HEK293 (cell line): ENCODE measurements around the gene CD79A.

Experiments
- CTCF ChIA-PET: fragments of 350-600 bp; formaldehyde crosslinking; extraction: SDS; loops from one replicate; lab custom pipeline; 2021; ENCODE audit warnings: antibody characterized with exemption; lab: Yijun Ruan, JAX
- POLR2A ChIA-PET: fragments of 300-600 bp; formaldehyde crosslinking; extraction: SDS; loops from one replicate; lab custom pipeline; 2020; ENCODE audit warnings: antibody characterized with exemption, inconsistent platforms; lab: Yijun Ruan, JAX
- H3K27ac ChIP-seq: fragments of 200-500 bp; sonication (Bioruptor generic); 2 replicates; pipeline ENCODE4 v1.5.1; 2014; ENCODE audit warnings: low read depth, low read length, control low read depth, inconsistent platforms; ENCODE audit errors: extremely low read depth
- H3K36me3 ChIP-seq, 2 experiments: fragments of 200-500 bp in 1 of 2; sonication (Bioruptor generic) in 1 of 2; 1 replicate in 1 of 2; 2 replicates in 1 of 2; pipeline ENCODE4 v1.5.1; 2014 to 2017; ENCODE audit warnings: inconsistent platforms in 2 of 2, low read length in 2 of 2; ENCODE audit not compliant: control insufficient read depth in 2 of 2, insufficient read depth in 1 of 2
- H3K4me1 ChIP-seq: fragments of 200-500 bp; sonication (Bioruptor generic); 2 replicates; pipeline ENCODE4 v1.5.1; 2014; ENCODE audit warnings: mild to moderate bottlenecking, low read length, inconsistent platforms; ENCODE audit not compliant: control insufficient read depth, insufficient read depth
- H3K4me3 ChIP-seq: 2 replicates; pipeline ENCODE4 v1.5.1; 2011; ENCODE audit warnings: low read depth, mild to moderate bottlenecking, control low read depth, low read length, moderate library complexity
- H3K9me3 ChIP-seq: fragments of 200-500 bp; sonication (Bioruptor generic); 2 replicates; pipeline ENCODE4 v1.5.1; 2014; ENCODE audit warnings: low read depth, low read length, inconsistent platforms; ENCODE audit not compliant: control insufficient read depth, insufficient read depth
- AEBP2 ChIP-seq: fragments of 450-650 bp; formaldehyde crosslinking; IDR thresholded peaks from 2 replicates; pipeline ENCODE4 v1.5.1; 2016; ENCODE audit warnings: missing biosample characterization, missing genetic modification characterization, borderline replicate concordance
- ATF2 ChIP-seq: fragments of 450-650 bp; formaldehyde crosslinking; IDR thresholded peaks from 2 replicates; pipeline ENCODE4 v1.5.1; 2016; ENCODE audit warnings: missing biosample characterization, missing genetic modification characterization, low read depth
- CTCF ChIP-seq: fragments of 450-650 bp; formaldehyde crosslinking; IDR thresholded peaks from 2 replicates; pipeline ENCODE4 v1.5.1; 2016; ENCODE audit warnings: missing biosample characterization, missing genetic modification characterization
- GLIS2 ChIP-seq: fragments of 450-650 bp; formaldehyde crosslinking; IDR thresholded peaks from 2 replicates; pipeline ENCODE4 v1.5.1; 2016; ENCODE audit warnings: missing biosample characterization, missing genetic modification characterization
- MZF1 ChIP-seq: fragments of 450-650 bp; formaldehyde crosslinking; IDR thresholded peaks from 2 replicates; pipeline ENCODE4 v1.5.1; 2017; ENCODE audit warnings: missing biosample characterization, missing genetic modification characterization, borderline replicate concordance
- ZBTB21 ChIP-seq: fragments of 450-650 bp; formaldehyde crosslinking; IDR thresholded peaks from 2 replicates; pipeline ENCODE4 v1.5.1; 2017; ENCODE audit warnings: missing biosample characterization, missing genetic modification characterization
- ZBTB6 ChIP-seq: fragments of 450-650 bp; formaldehyde crosslinking; IDR thresholded peaks from 2 replicates; pipeline ENCODE4 v1.5.1; 2017; ENCODE audit warnings: missing biosample characterization, missing genetic modification characterization
- ZFP41 ChIP-seq: fragments of 450-650 bp; formaldehyde crosslinking; IDR thresholded peaks from 2 replicates; pipeline ENCODE4 v1.5.1; 2016; ENCODE audit warnings: missing biosample characterization, missing genetic modification characterization, borderline replicate concordance
- ZNF148 ChIP-seq: fragments of 450-650 bp; formaldehyde crosslinking; IDR thresholded peaks from 2 replicates; pipeline ENCODE4 v1.5.0; 2017; ENCODE audit warnings: missing biosample characterization, missing genetic modification characterization, borderline replicate concordance
- ZNF157 ChIP-seq: fragments of 450-650 bp; formaldehyde crosslinking; IDR thresholded peaks from 2 replicates; pipeline ENCODE4 v1.5.1; 2016; ENCODE audit warnings: missing biosample characterization, missing genetic modification characterization
- ZNF174 ChIP-seq: fragments of 450-650 bp; formaldehyde crosslinking; IDR thresholded peaks from 2 replicates; pipeline ENCODE4 v1.5.0; 2017; ENCODE audit warnings: missing biosample characterization, mild to moderate bottlenecking, missing genetic modification characterization
- ZNF18 ChIP-seq: fragments of 450-650 bp; formaldehyde crosslinking; IDR thresholded peaks from 2 replicates; pipeline ENCODE4 v1.5.1; 2016; ENCODE audit warnings: missing biosample characterization, missing genetic modification characterization
- ZNF26 ChIP-seq: fragments of 450-650 bp; formaldehyde crosslinking; IDR thresholded peaks from 2 replicates; pipeline ENCODE4 v1.5.1; 2016; ENCODE audit warnings: missing biosample characterization, missing genetic modification characterization
- ZNF404 ChIP-seq: fragments of 450-650 bp; formaldehyde crosslinking; IDR thresholded peaks from 2 replicates; pipeline ENCODE4 v1.5.1; 2017; ENCODE audit warnings: missing biosample characterization, missing genetic modification characterization
- ZNF423 ChIP-seq: fragments of 450-650 bp; formaldehyde crosslinking; IDR thresholded peaks from 2 replicates; pipeline ENCODE4 v1.5.1; 2016; ENCODE audit warnings: missing biosample characterization, missing genetic modification characterization
- ZNF560 ChIP-seq: fragments of 450-650 bp; formaldehyde crosslinking; IDR thresholded peaks from 2 replicates; pipeline ENCODE4 v1.5.1; 2017; ENCODE audit warnings: missing biosample characterization, missing genetic modification characterization, borderline replicate concordance
- ZNF561 ChIP-seq: fragments of 450-650 bp; IDR thresholded peaks from 2 replicates; pipeline ENCODE4 v1.5.1; 2018; ENCODE audit warnings: missing biosample characterization, missing genetic modification characterization, borderline replicate concordance
- ZNF610 ChIP-seq: fragments of 450-650 bp; formaldehyde crosslinking; IDR thresholded peaks from 2 replicates; pipeline ENCODE4 v1.5.1; 2016; ENCODE audit warnings: missing biosample characterization, missing genetic modification characterization, borderline replicate concordance

CD79A gene

GRCh38 chr19:41883463-41883820 is 6.4 kb downstream of the CD79A start:
- H3K4me3 ChIP-seq, result peak overlapping the region; percentile 47
- ChIA-PET POLR2A (interaction anchor here (1.2 to 5.1 kb wide), 5 partner anchors 8 to 54 kb away, joined by 6 to 68 read pairs (median 8); partner anchors contain the start of gene RPS19), CTCF (interaction anchor here (1.1 to 3.8 kb wide), 4 partner anchors 10 to 145 kb away, joined by 3 to 22 read pairs (median 6); partner anchors contain the start of gene RPS19)
- H3K9me3 ChIP-seq, result no peaks in the 10 kb centered on the region
- no peak for TF ChIP-seq AEBP2 (tag by site-specific recombination)
- 0 out of 2 replicates have a peak, but pooled peaks have one; percentile 7 for TF ChIP-seq ZNF561 (tag by site-specific recombination)
- TF ChIP-seq, all 188 proteins: peak for 1
- H3K27ac ChIP-seq, result peak overlapping the region; percentile 4; the same call in 1 of the 2 replicates
- peaks cover 11% of the 10 kb centered on the region; the same call in 1 of the 2 replicates for H3K4me1 ChIP-seq
- peaks cover 0 to 13% of the 10 kb centered on the region in 2 experiments; a peak in 2 of 3 replicates for H3K36me3 ChIP-seq

- CTCF ChIA-PET, result interaction anchor here (1.1 to 3.8 kb wide), 5 partner anchors 11 to 145 kb away, joined by 4 to 22 read pairs (median 5); partner anchors contain the start of genes RABAC1 and RPS19
- peaks cover 3 to 15% of the 10 kb centered on the region in 2 experiments for H3K36me3 ChIP-seq
- POLR2A ChIA-PET, result interaction anchor here (0.6 to 5.1 kb wide), 13 partner anchors 9 to 75 kb away, joined by 3 to 68 read pairs (median 6); partner anchors contain the start of genes RABAC1 and RPS19
- peaks cover 11% of the 10 kb centered on the region; the same call in 1 of the 2 replicates for H3K4me1 ChIP-seq
- H3K27ac ChIP-seq, result peak overlapping the region; percentile 62; the same call in 1 of the 2 replicates
- H3K9me3 ChIP-seq, result no peaks in the 10 kb centered on the region
- peak overlapping the region; percentile 85 for H3K4me3 ChIP-seq
- no peak for TF ChIP-seq ZNF157 (tag by site-specific recombination)
- TF ChIP-seq ZFP41 (tag by site-specific recombination), result no peak
- peak; percentile 95 for TF ChIP-seq ZBTB6 (tag by site-specific recombination)
- TF ChIP-seq ZNF18 (tag by site-specific recombination), result no peak; the same call in 1 of the 2 replicates
- TF ChIP-seq ZNF174 (tag by site-specific recombination), result no peak
- peak; percentile 72; the same call in 1 of the 2 replicates for TF ChIP-seq MZF1 (tag by site-specific recombination)
- no peak for TF ChIP-seq ZNF26 (tag by site-specific recombination)
- no peak for TF ChIP-seq ATF2 (tag by site-specific recombination)
- no peak for TF ChIP-seq ZNF560
- TF ChIP-seq ZNF404 (tag by site-specific recombination), result no peak
- peak; percentile 78; the same call in 1 of the 2 replicates for TF ChIP-seq CTCF (tag by site-specific recombination)
- no peak; the same call in 1 of the 2 replicates for TF ChIP-seq GLIS2 (tag by site-specific recombination)
- peak; percentile 4; the same call in 1 of the 2 replicates for TF ChIP-seq ZNF423 (tag by site-specific recombination)
- peak; percentile 98 for TF ChIP-seq ZNF148 (tag by site-specific recombination)
- peak; percentile 79 for TF ChIP-seq ZNF610
- peak; percentile 87 for TF ChIP-seq ZBTB21 (tag by site-specific recombination)
Measured at GRCh38 chr19:41883821-41884733, 7.0 kb downstream of the CD79A start.
